Activated CD8-positive, alpha-beta memory T cell treated with anti-CD3 and anti-CD28 coated beads for 36 hours (primary cell): ENCODE measurements around the gene MYLIP. TPM values are rescaled to one million over a fixed set of nuclear protein-coding genes. Genes with fewer than 3 reads are reported as not detected.
"Not testable (repeated sequence)": the region's sequence is repeated elsewhere in the genome, so short reads cannot be mapped to it uniquely, and the experiment has no call there.

Experiments
- CTCF ChIA-PET: fragments of 350-600 bp; sonication (Branson Sonifier 250); formaldehyde crosslinking; loops from one replicate; lab custom pipeline; 2021; ENCODE audit warnings: antibody characterized with exemption; lab: Charles Lee
- POLR2A ChIA-PET: fragments of 350-600 bp; sonication (Branson Sonifier 250); formaldehyde crosslinking; loops from one replicate; lab custom pipeline; 2021; ENCODE audit warnings: antibody characterized with exemption; lab: Charles Lee
- total RNA-seq, 2 experiments: library from RNA; stranded (reverse); gene quantifications; one replicate each; pipeline ENCODE4 v1.2.3, GENCODE V29; 2021

MYLIP gene
- total RNA-seq, 2 experiments from 2014 or later = 6.5 to 6.6 TPM

GRCh38 chr6:16162003-16162402, 33.1 kb downstream of the MYLIP start:
- ChIA-PET CTCF (no interaction called here), POLR2A (no interaction called here)

DNA sequence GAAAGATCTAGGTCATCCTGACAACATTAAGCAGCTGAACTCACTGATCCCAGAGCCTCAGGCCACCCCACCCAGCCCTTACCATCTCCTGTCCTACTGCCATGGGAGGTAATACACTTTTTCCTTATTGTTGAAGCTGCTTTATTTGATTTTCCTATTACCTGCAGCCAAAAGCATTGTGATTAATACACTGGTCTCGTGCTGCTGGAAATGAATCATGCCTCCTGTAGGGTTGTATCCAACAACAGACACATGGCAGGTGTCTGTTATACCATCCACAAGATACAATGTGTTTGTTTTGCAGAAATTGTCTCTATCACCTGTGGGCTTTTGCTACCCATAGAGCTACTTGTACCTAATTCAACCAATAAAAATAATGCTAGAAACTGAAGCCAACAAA, 34.2 kb downstream of the MYLIP start:
- POLR2A ChIA-PET = no interaction called here
- CTCF ChIA-PET = interaction anchor here (0.7 to 1.0 kb wide), 4 partner anchors 20 to 1595 kb away, joined by 3 to 10 read pairs (median 4); no protein-coding TSS in a partner anchor

- ChIA-PET CTCF (no interaction called here), POLR2A (no interaction called here)
Measured at GRCh38 chr6:16163535-16164300, 34.8 kb downstream of the MYLIP start.

- POLR2A ChIA-PET = no interaction called here
- CTCF ChIA-PET = interaction anchor here (1.4 kb wide), 1 partner anchor 17 kb away, joined by 3 read pairs; no protein-coding TSS in a partner anchor
Measured at GRCh38 chr6:16165641-16166040, 36.8 kb downstream of the MYLIP start.

DNA sequence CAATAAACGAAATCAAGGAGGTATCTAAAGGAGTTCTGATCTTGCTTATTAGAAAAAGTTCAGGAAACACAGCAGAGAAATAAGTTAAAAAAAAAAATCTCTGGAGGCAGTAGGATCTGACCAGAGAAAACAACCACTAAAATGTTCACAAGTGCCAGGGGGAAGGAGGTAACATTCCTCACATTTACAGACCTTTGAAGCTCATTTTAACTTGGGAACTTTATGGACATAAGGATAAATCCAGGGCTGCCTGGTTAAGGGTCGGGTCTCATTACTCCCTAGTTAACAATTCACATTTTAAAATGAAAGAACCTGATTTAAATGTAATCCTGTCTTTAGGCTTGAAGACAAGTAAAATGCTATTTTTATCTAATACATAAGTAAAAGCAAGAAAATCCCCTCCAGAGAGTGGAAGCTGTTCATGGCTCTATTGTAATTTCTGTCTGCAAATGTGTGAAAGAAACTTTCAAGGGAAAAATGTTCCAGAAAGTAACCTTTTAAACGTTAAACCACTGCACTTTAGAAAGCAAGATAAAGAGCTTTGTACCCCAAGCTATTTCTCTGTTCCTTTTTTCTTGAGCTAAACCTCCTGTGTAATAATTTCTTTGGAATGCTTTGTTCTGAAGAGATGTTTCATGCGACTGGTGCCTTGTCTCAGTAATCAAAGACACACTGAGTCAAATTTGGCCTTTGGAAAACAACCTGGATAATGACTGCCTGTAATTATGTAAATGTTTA, 38.2 kb downstream of the MYLIP start:
- ChIA-PET CTCF (interaction anchor here (1.4 kb wide), 1 partner anchor 16 kb away, joined by 3 read pairs; no protein-coding TSS in a partner anchor), POLR2A (no interaction called here)

DNA sequence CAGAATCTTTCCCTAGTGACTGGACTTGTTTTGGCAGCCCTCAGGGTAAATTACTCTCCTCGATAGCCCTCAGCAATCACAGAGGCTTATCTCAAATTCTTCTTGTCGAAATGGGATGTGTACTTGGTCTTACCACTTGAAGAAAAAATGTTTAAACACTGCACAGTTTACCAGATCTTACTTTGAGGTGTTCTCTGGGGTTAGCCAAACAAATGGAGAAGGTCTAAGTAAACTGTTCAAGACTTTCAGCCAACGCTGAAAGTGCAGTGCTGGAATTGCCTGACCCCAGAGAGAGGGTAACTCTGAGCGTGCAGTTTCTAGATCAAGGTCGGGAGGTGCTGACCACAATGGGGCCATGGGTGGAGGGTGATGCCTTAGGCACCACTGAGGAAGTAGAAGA, 39.2 kb downstream of the MYLIP start:
- POLR2A ChIA-PET = no interaction called here
- CTCF ChIA-PET = no interaction called here

- POLR2A ChIA-PET = no interaction called here
- CTCF ChIA-PET = no interaction called here
Measured at GRCh38 chr6:16168858-16169257, 40.0 kb downstream of the MYLIP start.

DNA sequence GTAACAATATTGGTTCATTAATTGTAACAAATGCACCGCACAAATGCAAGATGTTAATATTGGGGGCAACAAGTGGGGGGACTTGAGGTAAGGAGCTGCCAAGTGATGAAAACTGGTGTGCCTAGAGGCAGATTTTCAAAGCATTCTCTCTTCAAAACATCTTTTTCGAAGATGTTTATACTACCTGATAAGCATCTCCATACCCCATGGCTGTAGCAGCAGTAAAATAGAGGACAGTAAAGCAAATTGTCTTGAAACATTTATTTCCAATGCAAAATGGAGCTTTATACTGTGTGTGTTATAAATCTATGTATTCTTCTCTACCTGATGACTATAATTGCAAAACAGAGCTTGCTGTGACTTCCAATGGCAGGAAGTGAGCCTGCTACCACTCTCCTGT, 42.5 kb downstream of the MYLIP start:
- CTCF ChIA-PET = no interaction called here
- POLR2A ChIA-PET = no interaction called here

- ChIA-PET CTCF (no interaction called here), POLR2A (no interaction called here)
Measured at GRCh38 chr6:16173167-16173940, 44.5 kb downstream of the MYLIP start.

GRCh38 chr6:16174416-16175078, 45.7 kb downstream of the MYLIP start:
- CTCF ChIA-PET = no interaction called here
- POLR2A ChIA-PET = no interaction called here

GRCh38 chr6:16176600-16176999, 47.7 kb downstream of the MYLIP start:
- CTCF ChIA-PET, POLR2A ChIA-PET: not testable (repeated sequence)

DNA sequence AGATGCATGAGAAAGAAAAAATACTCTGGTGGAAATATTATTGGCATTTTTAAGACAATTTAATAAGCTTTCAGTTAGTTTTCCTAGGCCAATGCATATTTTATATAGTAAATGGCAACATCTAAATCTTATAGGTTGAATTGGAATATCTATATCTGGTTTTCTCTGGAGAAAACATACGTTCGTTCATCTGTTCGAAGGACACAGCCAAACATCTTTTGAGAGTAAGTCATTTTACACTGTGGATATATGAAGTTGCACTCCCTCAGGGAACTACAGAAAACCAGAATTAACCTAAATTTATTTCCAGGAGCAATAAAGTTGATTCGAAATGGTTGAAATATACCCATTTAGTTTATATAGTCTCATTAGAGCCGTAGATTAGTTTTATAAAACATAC, 49.0 kb downstream of the MYLIP start:
- ChIA-PET POLR2A (no interaction called here), CTCF (interaction anchor here (1.0 kb wide), 1 partner anchor 486 kb away, joined by 3 read pairs; no protein-coding TSS in a partner anchor)

DNA sequence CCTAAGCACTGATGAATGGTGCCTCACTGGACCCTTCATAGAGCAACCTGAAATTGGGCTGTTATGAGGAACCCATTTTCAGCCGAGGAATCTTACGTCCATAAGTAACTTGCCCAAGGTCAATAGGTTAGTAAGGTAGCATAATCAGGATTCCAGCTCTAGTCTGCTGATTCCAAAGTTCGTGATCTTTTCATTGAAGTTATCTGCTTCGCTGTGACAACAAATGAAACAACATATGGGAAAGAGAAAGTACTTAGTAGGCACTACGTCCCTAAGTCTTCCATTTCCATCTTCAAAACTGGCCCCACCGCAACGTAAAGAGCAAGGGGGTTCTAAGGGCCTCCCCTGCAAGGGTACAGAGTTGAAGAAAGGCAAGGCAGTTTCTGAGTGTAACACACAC, 49.5 kb downstream of the MYLIP start:
- CTCF ChIA-PET = interaction anchor here (1.0 kb wide), 1 partner anchor 487 kb away, joined by 3 read pairs; no protein-coding TSS in a partner anchor
- POLR2A ChIA-PET = no interaction called here

- ChIA-PET CTCF (interaction anchor here (1.1 to 1.8 kb wide), 2 partner anchors 282 to 487 kb away, joined by 3 to 7 read pairs; no protein-coding TSS in a partner anchor), POLR2A (no interaction called here)
Measured at GRCh38 chr6:16179063-16179462, 50.2 kb downstream of the MYLIP start.

DNA sequence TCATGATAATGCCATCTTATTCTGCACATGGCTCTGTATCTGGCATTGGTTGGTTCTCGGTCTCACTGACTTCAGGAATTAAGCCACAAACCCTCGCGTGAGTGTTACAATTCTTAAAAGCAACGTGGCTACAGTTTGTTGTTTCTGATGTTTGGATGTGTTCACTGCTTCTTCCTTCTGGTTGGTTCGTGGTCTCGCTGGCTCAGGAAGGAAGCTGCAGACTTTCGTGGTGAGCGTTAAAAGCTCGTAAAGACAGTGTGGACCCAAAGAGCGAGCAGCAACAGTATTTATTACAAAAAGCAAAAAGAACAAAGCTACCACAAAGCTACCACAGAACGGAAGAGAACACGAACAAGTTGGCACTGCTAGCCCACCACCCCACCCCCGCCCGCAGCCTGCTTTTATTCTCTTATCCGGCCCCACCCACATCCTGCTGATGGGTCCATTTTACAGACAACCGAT, 51.1 kb downstream of the MYLIP start:
- CTCF ChIA-PET = interaction anchor here (1.1 to 1.8 kb wide), 2 partner anchors 283 to 488 kb away, joined by 3 to 7 read pairs; no protein-coding TSS in a partner anchor
- POLR2A ChIA-PET = interaction anchor here (1.0 kb wide), 1 partner anchor 51 kb away, joined by 4 read pairs; the partner anchor contains the start of gene MYLIP

- ChIA-PET POLR2A (interaction anchor here (1.0 kb wide), 1 partner anchor 52 kb away, joined by 4 read pairs; the partner anchor contains the start of gene MYLIP), CTCF (interaction anchor here (1.1 to 3.1 kb wide), 3 partner anchors 52 to 489 kb away, joined by 4 to 21 read pairs (median 7); partner anchors contain the start of gene MYLIP)
Measured at GRCh38 chr6:16180696-16181438, 52.0 kb downstream of the MYLIP start.

DNA sequence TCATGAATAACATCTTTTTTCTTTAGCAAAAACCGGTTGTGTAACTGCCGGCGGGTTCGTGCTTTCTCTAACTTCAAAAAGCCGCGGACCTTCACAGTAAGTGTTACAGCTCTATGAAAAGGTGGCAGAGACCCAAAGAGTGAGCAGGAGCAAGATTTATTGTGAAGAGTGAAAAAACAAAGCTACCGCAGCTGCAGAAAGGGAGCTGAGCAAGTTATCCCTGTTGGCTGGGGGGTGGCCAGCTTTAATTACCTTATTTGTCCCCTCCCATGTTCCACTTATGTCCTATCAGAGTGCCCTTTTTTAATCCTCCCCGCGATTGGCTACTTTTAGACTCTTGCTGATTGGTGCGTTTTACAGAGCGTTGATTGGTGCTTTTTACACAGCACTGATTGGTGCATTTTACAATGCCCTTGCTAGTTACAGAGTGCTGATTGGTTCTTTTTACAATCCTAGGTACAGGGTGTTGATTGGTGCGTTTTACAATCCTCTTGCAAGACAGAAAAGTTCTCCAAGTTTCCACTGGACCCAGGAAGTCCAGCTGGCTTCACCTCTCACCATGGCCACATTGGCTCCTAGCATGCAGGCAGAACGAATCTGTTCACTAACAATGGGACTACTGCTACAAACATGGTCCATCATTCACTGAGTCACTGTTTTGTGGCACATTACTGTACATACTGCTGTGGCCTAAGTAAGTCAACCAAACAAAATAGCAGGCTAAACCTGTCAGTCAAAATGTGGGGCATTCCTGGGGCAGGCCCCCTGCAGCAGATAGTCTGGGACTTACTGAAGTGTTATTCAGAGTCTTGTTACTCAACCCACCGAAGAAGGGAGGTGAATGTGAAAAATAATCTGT, 52.8 kb downstream of the MYLIP start:
- ChIA-PET POLR2A (interaction anchor here (1.3 kb wide), 1 partner anchor 44 kb away, joined by 4 read pairs; no protein-coding TSS in a partner anchor), CTCF (interaction anchor here (0.7 to 3.1 kb wide), 4 partner anchors 19 to 490 kb away, joined by 4 to 21 read pairs (median 7); partner anchors contain the start of gene MYLIP)
